GM15510 (cell line): ENCODE measurements around the gene EXOSC3.

Experiments
- POLR2A ChIP-seq: IDR thresholded peaks from 3 replicates; pipeline ENCODE4 v1.6.1; 2011; ENCODE audit warnings: borderline replicate concordance; ENCODE audit not compliant: insufficient read length; ENCODE audit errors: extremely low read depth

EXOSC3 gene

DNA sequence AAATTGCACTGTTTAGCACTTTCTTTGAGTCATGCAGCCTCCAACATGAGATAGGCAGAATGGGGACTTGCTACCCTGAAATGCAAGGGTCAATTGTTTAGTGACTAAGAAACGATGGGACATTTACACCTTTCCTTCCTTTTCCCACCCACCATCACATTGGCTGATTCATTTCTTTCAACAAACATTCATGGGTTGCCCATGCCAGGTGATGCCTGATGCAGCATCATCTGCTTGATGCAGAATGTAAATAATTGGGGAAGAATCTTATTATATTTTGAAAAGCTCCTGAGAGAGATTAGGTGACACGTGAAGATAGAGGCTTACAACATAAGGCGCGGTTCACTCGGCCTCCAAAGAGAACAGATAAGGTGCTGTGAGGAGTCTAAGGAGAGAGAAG is 35.7 kb downstream of the EXOSC3 start:
- TF ChIP-seq POLR2A: no peak

DNA sequence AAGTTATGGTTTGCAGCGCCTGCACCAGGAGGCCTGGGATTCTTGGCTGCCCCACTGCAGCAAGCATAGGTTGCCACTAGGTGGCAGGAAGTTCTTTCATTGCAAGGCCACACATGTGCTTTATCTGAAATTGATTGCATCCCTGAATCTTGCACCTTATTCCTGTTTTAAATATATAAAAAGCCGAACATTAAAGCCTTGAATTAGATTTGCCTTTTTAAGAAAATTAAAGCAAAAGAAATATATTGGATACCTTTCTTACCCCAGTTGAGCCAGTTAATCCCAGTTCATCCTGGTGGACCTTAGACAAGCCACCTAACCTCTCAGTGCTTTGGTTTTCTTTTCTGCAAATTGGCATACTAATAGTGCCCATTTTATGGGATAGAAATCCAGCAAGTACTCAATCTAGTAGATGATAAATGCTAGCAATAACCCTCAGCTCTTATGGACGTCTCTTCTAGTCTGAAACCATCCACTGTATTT is 37.6 kb downstream of the EXOSC3 start:
- no peak for TF ChIP-seq POLR2A

- no peak for TF ChIP-seq POLR2A
Observed at GRCh38 chr9:37746448-37747270, 38.2 kb downstream of the EXOSC3 start.

- no peak for TF ChIP-seq POLR2A
Observed at GRCh38 chr9:37745970-37746369, 38.9 kb downstream of the EXOSC3 start.

GRCh38 chr9:37740631-37741328 is 44.1 kb downstream of the EXOSC3 start:
- no peak for TF ChIP-seq POLR2A

DNA sequence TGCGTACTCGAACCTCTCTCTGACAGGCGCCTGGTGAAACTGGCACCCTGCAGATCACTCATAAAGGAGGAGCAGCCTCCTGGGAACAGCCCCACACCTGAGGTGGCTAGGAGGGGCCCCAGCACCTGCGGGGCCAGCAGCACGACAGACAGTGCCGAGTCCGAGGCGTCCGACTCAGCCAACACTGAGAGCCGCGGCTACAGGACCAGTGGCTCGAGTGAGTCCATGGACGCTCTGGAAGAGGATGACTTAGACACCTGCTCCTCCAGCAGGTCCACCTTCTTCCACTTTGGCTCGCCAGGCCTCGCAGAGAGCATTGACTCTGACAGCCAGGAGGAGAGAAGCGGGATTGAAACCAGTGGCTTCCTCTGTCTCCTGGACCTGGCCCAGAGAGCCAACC is 44.7 kb downstream of the EXOSC3 start:
- no peak for TF ChIP-seq POLR2A

GRCh38 chr9:37739222-37739621 is 45.6 kb downstream of the EXOSC3 start:
- no peak for TF ChIP-seq POLR2A

GRCh38 chr9:37732952-37733351 is 51.9 kb downstream of the EXOSC3 start:
- no peak for TF ChIP-seq POLR2A

GRCh38 chr9:37732086-37732741 is 52.6 kb downstream of the EXOSC3 start:
- no peak for TF ChIP-seq POLR2A

GRCh38 chr9:37730839-37731238 is 54.0 kb downstream of the EXOSC3 start:
- no peak for TF ChIP-seq POLR2A

GRCh38 chr9:37730256-37730655 is 54.6 kb downstream of the EXOSC3 start:
- no peak for TF ChIP-seq POLR2A
